OCI-LY3 (cell line): Measurements from ENCODE around the gene NAA10.
A peak's percentile ranks its signal among the peaks of the same experiment; 100 is the strongest.

Experiments
- H2AFZ ChIP-seq: fragments of 200-600, 300-600 bp; shearing (Covaris generic); 2 replicates; pipeline ENCODE4 v1.6.0; 2014; ENCODE audit warnings: antibody characterized with exemption, low read depth, low read length
- H3K27ac ChIP-seq: fragments of 200-600, 300-600 bp; sonication (generic); 2 replicates; pipeline ENCODE4 v1.5.1; 2014; ENCODE audit warnings: mild to moderate bottlenecking, low read length, moderate library complexity, mixed read lengths
- H3K27me3 ChIP-seq: fragments of 200-600, 300-600 bp; sonication (generic); 2 replicates; pipeline ENCODE4 v1.6.1; 2014; ENCODE audit warnings: low read depth, low read length, mixed read lengths
- H3K36me3 ChIP-seq: fragments of 200-600, 300-600 bp; sonication (generic); replicated peaks from 2 replicates; pipeline ENCODE3; 2014; ENCODE audit warnings: low read depth, low read length, mixed read lengths
- H3K4me1 ChIP-seq: fragments of 300-600, 200-600 bp; sonication (generic); 2 replicates; pipeline ENCODE4 v1.6.1; 2014; ENCODE audit warnings: low read length, mixed read lengths
- H3K4me2 ChIP-seq: fragments of 200-600, 300-600 bp; sonication (generic); 2 replicates; pipeline ENCODE4 v1.6.1; 2014; ENCODE audit warnings: low read length, mixed read lengths
- H3K4me3 ChIP-seq: fragments of 300-600, 200-600 bp; sonication (generic); 2 replicates; pipeline ENCODE4 v1.5.1; 2014; ENCODE audit warnings: antibody characterized with exemption, mild to moderate bottlenecking, low read length, moderate library complexity
- H3K79me2 ChIP-seq: fragments of 300-600, 200-600 bp; shearing (Covaris generic); 2 replicates; pipeline ENCODE4 v1.6.1; 2014; ENCODE audit warnings: mild to moderate bottlenecking, low read length, mixed read lengths
- H3K9ac ChIP-seq: fragments of 300-600, 200-600 bp; shearing (Covaris generic); 2 replicates; pipeline ENCODE4 v1.6.0; 2014; ENCODE audit warnings: mild to moderate bottlenecking, low read length, moderate library complexity
- H3K9me3 ChIP-seq: fragments of 200-600, 300-600 bp; shearing (Covaris generic); 2 replicates; pipeline ENCODE4 v1.6.1; 2014; ENCODE audit warnings: low read length, mixed read lengths; ENCODE audit not compliant: insufficient read depth
- H4K20me1 ChIP-seq: fragments of 200-600, 300-600 bp; sonication (generic); 2 replicates; pipeline ENCODE4 v1.6.1; 2016; ENCODE audit warnings: low read length, mixed read lengths; ENCODE audit not compliant: insufficient read depth
- EZH2phosphoT487 ChIP-seq: fragments of 200-600 bp; shearing (Covaris generic); IDR thresholded peaks from 2 replicates; pipeline ENCODE4 v1.6.1; 2018; ENCODE audit warnings: antibody characterized with exemption, mixed run types, low read depth
- TF ChIP-seq, protein P1 (sequence below): fragments of 200-600, 300-600 bp; sonication (generic); IDR thresholded peaks from 2 replicates; pipeline ENCODE4 v1.5.1; 2014; ENCODE audit warnings: antibody characterized with exemption, low read length, low read depth

The NAA10 gene

DNA sequence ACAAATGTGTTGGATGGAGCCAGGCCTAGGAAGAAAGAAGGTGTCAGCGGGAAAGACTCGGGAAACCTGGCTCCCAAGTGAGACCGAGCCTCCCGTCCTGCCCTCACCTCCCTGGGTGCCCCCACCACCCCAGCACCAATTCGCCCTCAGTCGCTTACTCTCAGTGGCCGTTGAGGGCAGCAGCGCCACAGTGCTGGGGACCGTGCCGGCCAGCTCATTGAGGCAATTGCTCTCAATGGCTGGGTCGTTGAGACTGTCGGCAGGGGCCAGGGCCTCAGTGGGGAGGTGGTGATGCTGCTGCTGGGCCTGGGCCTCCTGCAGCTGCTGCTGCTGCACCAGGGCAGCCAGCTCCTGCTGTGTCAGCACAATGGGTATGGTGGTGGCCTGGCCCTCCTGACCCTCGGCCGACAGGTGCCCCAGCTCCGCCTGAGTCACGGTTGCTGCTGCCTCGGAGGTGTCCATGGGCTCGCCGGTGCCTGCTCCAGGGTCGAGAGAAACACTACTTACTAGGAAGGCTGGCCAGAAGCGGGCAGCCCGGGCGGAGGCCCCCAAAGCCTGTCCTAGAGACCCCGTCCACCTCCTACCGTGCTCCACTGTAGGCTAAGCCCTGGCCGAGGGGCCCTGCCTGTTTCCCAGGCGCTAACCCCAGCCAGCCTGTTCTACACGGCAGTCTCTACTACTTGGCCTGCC lies 17.0 kb upstream of the NAA10 start:
- Histone ChIP-seq H3K4me3 (no peak overlapping the region), H3K4me2 (no peak overlapping the region), H4K20me1 (no peaks in the 10 kb centered on the region), H2AFZ (no peak overlapping the region), H3K27ac (no peak overlapping the region), H3K9ac (no peak overlapping the region), H3K36me3 (peaks cover 55% of the 10 kb centered on the region), H3K27me3 (no peaks in the 10 kb centered on the region), H3K79me2 (peaks cover 8% of the 10 kb centered on the region; the same call in 1 of the 2 replicates), H3K4me1 (peaks cover 11% of the 10 kb centered on the region), H3K9me3 (no peaks in the 10 kb centered on the region)
- TF ChIP-seq, protein P1, sequence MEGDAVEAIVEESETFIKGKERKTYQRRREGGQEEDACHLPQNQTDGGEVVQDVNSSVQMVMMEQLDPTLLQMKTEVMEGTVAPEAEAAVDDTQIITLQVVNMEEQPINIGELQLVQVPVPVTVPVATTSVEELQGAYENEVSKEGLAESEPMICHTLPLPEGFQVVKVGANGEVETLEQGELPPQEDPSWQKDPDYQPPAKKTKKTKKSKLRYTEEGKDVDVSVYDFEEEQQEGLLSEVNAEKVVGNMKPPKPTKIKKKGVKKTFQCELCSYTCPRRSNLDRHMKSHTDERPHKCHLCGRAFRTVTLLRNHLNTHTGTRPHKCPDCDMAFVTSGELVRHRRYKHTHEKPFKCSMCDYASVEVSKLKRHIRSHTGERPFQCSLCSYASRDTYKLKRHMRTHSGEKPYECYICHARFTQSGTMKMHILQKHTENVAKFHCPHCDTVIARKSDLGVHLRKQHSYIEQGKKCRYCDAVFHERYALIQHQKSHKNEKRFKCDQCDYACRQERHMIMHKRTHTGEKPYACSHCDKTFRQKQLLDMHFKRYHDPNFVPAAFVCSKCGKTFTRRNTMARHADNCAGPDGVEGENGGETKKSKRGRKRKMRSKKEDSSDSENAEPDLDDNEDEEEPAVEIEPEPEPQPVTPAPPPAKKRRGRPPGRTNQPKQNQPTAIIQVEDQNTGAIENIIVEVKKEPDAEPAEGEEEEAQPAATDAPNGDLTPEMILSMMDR: no peak
- no peak for TF ChIP-seq EZH2phosphoT487

DNA sequence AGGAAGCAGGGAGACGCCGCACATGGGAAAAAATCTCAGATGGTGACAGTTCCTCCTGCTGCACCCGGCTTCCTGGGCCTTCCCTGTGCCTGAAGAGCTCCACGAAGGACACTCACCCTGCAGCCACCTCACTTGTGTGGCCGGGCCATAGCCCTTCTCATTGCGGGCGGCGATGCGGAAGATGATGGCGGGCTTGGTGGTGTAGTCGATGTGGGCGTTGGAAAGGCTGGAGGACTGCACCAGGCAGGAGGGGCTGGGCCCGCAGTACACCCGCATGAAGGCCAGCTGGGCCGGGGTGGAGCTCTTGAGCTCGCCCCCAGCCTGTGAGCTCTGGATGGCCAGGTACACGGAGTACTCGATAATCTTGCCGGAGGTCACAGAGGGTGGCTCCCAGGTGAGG lies 15.3 kb upstream of the NAA10 start:
- Histone ChIP-seq H4K20me1 (no peaks in the 10 kb centered on the region), H3K4me2 (no peak overlapping the region), H3K9me3 (no peaks in the 10 kb centered on the region), H3K4me1 (peaks cover 11% of the 10 kb centered on the region), H3K27me3 (no peaks in the 10 kb centered on the region), H2AFZ (no peak overlapping the region), H3K9ac (no peak overlapping the region), H3K27ac (no peak overlapping the region), H3K4me3 (no peak overlapping the region), H3K79me2 (peaks cover 8% of the 10 kb centered on the region; the same call in 1 of the 2 replicates), H3K36me3 (peaks cover 50% of the 10 kb centered on the region)
- TF ChIP-seq, protein P1: no peak
- TF ChIP-seq EZH2phosphoT487: no peak

DNA sequence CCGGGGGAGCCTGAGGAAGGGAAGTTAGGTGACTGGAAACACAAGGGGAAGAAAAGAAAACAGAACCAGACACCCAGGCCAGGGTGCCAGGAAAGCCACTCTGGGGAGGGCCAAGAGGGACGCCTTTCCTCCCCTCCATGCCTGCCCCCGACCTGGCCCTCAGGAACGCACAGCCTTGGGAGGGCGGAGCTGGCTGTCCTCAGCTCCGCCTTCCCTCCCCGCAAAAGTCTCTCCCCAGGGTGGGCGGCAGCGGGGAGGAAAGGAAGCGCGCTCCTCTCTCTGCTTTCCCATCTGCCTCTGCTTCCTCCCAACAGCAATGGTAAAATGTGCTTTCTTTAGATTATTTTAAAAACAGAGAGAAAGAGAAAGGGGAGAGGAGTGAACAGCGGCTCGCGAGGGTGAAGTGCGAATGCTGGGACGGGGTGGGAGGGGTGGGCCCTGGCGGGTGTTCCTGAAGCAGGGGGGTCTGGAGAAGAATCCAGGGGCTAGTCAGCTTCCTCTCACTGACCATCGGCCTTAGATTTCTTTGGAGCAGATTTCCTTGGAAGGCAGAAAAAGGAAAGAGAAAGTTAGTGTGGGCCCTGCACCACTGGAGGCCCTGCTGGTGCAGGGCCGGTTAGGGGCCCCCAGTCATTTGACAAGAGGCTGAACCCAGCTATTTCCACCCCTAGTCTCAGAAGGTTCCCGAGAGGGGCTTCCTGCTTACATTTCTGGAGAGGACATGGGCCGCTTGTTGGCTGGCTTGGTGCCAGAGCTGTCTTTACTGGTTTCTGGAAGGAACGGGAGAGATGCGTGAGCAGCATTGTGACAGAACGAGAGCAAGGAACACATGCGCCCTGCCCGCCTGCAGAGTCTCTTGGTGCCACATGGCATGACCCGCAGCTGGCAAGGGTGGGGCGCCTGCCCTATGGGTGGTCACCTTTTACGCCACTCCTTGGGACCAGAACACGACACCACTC lies 14.3 kb upstream of the NAA10 start:
- no peaks in the 10 kb centered on the region for H4K20me1 ChIP-seq
- no peak overlapping the region for H3K4me2 ChIP-seq
- peaks cover 15% of the 10 kb centered on the region for H3K4me1 ChIP-seq
- H3K27ac ChIP-seq: no peak overlapping the region
- TF ChIP-seq, protein P1: no peak
- no peak for TF ChIP-seq EZH2phosphoT487
- peaks cover 45% of the 10 kb centered on the region for H3K36me3 ChIP-seq
- H3K4me3 ChIP-seq: no peak overlapping the region
- H3K9me3 ChIP-seq: no peaks in the 10 kb centered on the region
- no peak overlapping the region for H2AFZ ChIP-seq
- H3K9ac ChIP-seq: no peak overlapping the region
- H3K27me3 ChIP-seq: no peaks in the 10 kb centered on the region
- H3K79me2 ChIP-seq: peaks cover 8% of the 10 kb centered on the region; the same call in 1 of the 2 replicates

DNA sequence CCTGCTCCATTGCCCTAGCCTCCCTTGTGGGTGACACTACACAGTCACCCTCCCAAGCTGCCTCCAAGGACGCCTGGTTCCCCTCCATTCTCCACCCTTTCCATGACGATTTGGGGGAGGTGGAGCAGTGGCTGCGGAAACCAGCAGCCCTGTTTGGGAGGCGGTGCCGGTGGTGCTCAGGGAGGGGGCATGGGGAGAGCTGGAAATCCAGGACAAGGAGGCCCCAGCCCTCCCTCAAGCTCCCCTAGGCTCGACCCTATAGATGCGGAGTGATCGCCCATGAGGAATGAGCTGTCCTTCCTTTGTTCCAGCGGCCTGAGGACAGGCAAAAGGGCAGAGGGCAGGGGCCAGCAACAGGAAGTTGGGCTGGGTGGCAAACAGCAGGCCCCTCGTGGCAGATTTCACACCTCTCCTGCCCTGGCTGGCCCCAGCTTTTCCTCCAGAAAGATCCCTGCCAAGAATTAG lies 13.2 kb upstream of the NAA10 start:
- H3K36me3 ChIP-seq: peaks cover 36% of the 10 kb centered on the region
- peaks cover 9% of the 10 kb centered on the region for H3K4me1 ChIP-seq
- TF ChIP-seq, protein P1: no peak
- no peak for TF ChIP-seq EZH2phosphoT487
- H3K4me3 ChIP-seq: no peak overlapping the region
- peak overlapping the region; percentile 43 for H3K27ac ChIP-seq
- H3K9ac ChIP-seq: no peak overlapping the region
- H3K4me2 ChIP-seq: no peak overlapping the region
- no peak overlapping the region for H2AFZ ChIP-seq
- H3K9me3 ChIP-seq: no peaks in the 10 kb centered on the region
- peaks cover 5% of the 10 kb centered on the region; the same call in 1 of the 2 replicates for H3K79me2 ChIP-seq
- H3K27me3 ChIP-seq: no peaks in the 10 kb centered on the region
- no peaks in the 10 kb centered on the region for H4K20me1 ChIP-seq
